Measurements from ENCODE around the gene OR11H7.
"Not testable (repeated sequence)": the region's sequence is repeated elsewhere in the genome, so short reads cannot be mapped to it uniquely, and the experiment has no call there.

OR11H7 gene

DNA sequence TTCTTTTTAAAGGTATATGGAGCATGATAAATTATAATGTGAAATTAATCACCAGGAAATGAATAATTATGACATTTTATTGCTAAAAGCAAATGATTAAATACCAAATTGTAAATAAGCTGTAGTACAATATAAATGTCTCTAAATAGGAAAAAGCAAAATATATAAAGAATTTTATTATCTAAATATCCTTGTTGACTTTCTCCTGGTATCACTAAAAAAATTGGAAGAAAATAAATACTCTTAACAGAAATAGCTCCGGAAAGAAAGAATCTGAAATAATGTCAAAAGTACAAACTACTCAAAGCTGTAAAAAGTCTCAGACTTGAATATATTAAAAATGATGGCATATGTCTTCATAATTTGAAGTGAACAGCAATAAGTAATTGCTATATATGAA is at the start of gene OR11H7:
Gene OR11H7 (plus strand): TSS at position 301 of the 400 bp plus-strand sequence.
- no peak for DNase-seq

GRCh38 chr14:20179218-20179617 is 49.6 kb upstream of the OR11H7 start:
- no peak for DNase-seq

GRCh38 chr14:20179880-20180279 is 48.9 kb upstream of the OR11H7 start:
- no peak for DNase-seq

GRCh38 chr14:20180486-20180885 is 48.3 kb upstream of the OR11H7 start:
- no peak for DNase-seq

DNA sequence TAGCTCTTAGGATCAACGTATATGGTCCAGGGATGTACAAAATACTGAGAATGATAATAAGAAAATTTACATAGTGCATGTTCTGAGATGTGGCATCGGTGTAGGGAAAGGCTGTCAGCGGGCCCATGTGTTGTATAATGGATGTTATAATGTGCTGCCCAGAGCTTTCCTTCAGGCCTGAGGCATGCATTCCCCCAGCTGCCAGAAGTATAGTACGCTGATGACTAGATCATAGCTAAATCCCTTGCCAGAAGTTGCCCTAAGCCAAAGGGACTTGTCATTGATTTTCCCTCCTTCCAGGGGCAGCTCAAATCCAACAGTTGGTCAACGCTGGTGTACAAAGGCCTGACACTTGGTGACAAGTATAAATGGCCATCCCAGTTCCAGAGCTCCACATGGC is 44.6 kb upstream of the OR11H7 start:
- no peak for DNase-seq

DNA sequence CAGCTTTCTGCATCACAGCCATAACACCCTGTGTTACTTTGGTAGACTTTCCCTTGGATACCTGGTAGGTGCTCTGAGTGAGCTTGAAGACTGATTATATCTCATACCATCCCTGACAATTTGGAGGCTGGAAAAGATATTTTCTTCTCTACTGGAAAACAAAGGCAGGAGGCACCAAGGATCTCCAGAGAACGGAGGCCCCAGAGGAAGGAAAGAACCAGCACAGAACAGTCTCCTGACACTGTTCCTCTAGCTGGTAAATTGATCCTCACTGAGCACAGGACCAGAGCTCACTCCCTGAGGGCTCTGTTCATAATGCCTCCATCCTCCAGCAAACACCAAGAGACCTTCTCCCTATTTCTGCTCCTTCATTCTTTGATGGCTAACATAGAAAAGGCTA is 38.2 kb upstream of the OR11H7 start, which contains the start of gene OR11G2:
Gene OR11G2 (plus strand): TSS at position 301 of the 400 bp plus-strand sequence. CDS start 6,542 bp downstream, outside the sequence.
- no peak for DNase-seq

DNA sequence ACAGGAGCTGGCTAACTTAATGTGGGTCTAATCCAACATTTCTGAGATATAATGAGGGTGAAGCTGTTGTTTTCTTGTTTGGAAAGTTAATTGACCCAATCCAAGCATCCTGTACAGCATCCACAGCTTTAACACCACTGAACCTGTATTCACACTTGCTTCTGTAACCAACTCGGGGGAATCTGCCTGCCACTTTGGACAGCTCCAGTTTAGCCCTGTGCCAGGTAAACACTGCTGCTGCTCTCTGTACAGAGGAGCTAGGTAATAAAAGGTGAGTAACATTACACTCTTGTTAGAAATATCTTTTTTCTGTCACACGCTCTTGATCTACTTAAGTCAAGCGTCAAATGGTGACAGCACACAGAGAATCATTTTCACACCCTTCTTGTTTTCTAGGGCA is 37.4 kb upstream of the OR11H7 start:
- no peak for DNase-seq

DNA sequence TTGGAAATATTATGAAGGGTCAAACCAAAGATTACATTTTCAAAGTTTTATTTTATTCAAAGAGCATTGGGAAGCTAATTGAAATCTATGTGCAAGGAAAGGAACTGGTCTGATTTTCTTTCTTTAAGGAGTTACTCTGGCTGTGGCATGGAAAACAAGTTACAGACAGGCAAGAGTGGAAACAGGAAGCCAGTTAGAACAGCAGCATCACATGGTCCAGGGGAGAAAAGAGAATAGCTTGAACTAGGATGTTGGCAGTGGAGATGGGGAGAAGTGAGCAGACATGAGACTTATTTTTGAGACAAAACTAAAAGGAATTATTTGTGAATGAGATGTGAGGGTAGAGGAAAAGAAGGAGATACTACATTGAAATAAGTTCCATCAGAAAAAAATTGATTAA is 34.7 kb upstream of the OR11H7 start:
- no peak for DNase-seq

DNA sequence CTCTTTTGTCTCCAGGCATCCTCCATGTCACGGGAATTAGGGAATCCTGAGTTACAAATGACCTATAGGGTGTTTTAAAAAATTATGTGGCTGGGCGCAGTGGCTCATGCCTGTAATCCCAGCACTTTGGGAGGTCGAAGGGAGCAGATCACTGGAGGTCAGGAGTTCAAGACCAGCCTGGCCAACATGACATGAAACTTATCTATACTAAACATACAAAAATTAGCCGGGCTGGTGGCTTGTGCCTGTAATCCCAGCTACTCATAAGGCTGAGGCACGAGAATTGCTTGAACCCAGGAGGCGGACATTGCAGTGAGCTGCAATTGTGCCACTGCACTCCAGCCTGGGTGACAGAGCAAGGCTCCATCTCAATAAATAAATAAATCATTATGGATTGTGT is 33.6 kb upstream of the OR11H7 start:
- not testable (repeated sequence) for DNase-seq

DNA sequence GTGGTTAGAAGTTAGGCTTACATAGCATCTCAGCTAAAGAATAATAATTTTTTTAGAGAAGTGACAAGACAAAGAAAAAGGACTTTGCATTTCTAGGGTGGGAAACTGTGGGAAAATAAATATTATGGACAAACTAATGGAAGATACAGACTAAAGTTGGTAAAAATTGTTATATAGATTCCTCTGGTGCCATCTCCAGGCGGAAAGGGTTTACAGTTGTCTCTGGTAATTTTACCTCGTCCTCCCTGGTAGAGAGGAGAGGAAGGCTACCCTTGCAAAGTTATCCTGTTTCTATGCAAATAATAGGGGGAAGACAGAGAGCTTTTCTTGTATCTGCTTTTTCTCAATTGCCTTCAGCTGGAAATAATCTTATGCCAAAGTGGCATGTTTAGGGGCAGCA is 32.9 kb upstream of the OR11H7 start:
- no peak for DNase-seq

- no peak for DNase-seq
Observed at GRCh38 chr14:20197459-20197858, 31.3 kb upstream of the OR11H7 start.

GRCh38 chr14:20198991-20199390 is 29.8 kb upstream of the OR11H7 start:
- no peak for DNase-seq

GRCh38 chr14:20204721-20205120 is 24.1 kb upstream of the OR11H7 start:
- DNase-seq = no peak

GRCh38 chr14:20209595-20209994 is 19.2 kb upstream of the OR11H7 start:
- DNase-seq = no peak

DNA sequence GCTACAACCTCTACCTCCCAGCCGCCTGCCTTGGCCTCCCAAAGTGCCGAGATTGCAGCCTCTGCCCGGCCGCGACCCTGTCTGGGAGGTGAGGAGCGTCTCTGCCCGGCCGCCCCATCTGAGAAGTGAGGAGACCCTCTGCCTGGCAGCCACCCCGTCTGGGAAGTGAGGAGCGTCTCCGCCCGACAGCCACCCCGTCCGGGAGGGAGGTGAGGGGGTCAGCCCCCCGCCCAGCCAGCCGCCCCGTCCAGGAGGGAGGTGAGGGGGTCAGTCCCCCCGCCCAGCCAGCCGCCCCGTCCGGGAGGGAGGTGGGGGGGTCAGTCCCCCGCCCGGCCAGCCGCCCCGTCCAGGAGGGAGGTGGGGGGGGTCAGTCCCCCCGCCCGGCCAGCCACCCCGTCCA is 16.4 kb upstream of the OR11H7 start:
- not testable (repeated sequence) for DNase-seq

DNA sequence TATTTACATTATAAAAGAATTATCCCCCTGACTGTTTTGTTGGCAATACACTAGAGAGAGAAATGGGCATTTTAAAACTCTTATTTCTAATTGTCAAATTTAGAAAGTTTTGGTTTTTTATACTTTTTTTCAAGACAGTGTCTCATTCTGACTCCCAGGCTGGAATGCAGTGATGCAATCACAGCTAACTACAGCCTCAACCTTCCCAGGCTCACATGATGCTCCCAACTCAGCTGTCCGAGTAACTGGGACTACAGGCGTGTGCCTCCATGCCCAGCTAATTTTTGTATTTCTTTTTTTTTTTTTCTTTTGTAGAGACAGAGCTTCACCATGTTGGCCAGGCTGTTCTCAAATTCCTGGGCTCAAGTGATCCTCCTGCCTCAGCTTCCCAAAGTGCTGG is 13.6 kb upstream of the OR11H7 start:
- no peak for DNase-seq

DNA sequence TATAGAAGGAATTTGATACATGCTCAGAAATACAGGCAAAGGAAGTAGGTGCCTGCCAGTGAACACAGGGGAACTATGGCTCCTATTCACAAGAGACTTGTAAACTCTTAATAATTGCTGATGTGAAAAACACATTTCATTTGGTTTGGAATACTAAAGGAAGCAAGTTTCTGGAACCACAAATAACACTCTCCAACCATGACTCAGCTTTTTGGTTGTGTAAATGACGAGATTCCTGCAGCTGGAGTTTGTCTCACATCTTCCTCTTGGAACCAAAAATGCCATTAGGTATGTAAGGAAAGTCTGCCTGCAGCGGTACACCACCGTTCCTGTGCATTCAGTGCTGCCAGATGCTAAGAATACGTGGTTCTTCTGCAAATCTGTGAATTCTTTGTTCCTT is 9.7 kb upstream of the OR11H7 start:
- no peak for DNase-seq

DNA sequence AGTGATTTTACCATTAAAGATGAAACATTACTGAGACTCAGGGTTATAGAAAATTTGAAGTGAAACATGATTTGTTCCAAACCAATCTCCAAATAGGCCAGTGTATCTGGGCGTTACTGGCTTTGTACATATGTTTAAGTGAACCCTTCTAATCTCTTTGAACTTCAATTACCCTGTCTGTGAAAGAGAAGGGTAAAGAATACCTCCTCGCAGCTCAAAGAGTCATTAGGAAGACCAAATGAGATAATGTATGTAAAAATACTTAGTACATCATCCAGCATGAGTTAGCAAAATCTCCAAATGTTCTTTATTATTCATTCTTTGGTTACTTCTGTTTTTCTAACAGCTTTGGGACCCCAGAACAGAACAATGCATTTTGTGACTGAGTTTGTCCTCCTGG is 5.4 kb upstream of the OR11H7 start, which contains the start of gene OR11H6:
Gene OR11H6 (plus strand): TSS at position 301 of the 400 bp plus-strand sequence. CDS start 0 bp downstream, at position 301.
- DNase-seq = no peak

DNA sequence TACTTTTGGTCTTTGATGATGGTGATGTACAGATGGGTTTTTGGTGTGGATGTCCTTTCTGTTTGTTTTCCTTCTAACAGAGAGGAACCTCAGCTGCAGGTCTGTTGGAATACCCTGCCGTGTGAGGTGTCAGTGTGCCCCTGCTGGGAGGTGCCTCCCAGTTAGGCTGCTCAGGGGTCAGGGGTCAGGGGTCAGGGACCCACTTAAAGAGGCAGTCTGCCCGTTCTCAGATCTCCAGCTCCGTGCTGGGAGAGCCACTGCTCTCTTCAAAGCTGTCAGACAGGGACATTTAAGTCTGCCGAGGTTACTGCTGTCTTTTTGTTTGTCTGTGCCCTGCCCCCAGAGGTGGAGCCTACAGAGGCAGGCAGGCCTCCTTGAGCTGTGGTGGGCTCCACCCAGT is 6.6 kb downstream of the OR11H7 start:
- DNase-seq = not testable (repeated sequence)

DNA sequence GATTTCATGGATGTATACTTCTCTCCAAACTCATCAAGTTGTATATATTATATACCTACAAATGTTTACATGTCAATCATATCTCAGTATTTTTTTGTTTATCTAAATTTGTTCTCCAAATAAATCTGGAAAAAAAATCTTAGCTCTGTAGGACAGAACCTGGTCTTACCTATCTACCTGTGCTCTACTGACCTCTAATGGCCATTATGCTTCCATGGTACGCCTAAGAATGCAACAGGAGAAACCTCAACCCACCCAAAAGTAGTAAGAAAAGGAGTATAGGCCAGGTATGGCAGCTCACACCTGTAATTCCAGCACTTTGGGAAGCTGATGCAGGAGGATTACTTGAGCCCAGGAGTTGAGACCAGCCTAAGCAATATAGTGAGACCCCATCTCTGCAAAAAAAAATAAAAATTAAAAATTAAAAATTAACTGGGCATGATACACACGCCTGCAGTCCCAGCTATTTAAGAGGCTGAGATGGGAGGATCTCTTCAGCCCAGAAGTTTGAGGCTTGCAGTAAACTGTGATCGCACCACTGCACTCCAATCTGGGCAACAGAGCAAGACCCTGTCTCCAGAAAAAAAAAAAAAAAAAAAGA is 19.0 kb downstream of the OR11H7 start:
- no peak for DNase-seq

- no peak for DNase-seq
Observed at GRCh38 chr14:20262642-20263128, 33.9 kb downstream of the OR11H7 start.

GRCh38 chr14:20264361-20264760 is 35.6 kb downstream of the OR11H7 start:
- DNase-seq = not testable (repeated sequence)

DNA sequence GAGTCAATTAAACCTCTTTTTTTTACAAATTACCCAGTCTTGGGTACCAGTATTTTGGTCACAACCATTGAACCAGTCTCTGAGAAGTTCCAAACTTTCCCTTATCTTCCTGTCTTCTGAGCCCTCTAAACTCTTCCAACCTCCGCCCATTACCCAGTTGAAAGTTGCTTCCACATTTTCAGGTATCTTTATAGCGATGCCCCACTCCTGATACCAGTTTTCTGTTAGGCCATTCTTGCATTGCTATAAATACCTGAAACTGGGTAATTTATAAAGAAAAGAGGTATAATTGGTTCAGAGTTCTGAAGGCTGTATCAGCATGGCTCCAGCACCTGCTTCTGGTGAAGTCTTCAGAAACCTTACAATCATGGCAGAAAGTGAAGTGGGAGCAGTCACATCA is 45.3 kb downstream of the OR11H7 start:
- DNase-seq = no peak

- DNase-seq = no peak
Observed at GRCh38 chr14:20277409-20277808, 48.6 kb downstream of the OR11H7 start.

- peak; percentile 16 for DNase-seq
Observed at GRCh38 chr14:20278414-20278813, 49.6 kb downstream of the OR11H7 start.
